Dermis blood vessel endothelial cell (primary cell): ENCODE results near the gene ZMYND8. TPM values are rescaled to one million over a fixed set of nuclear protein-coding genes. Genes with fewer than 3 reads are reported as not detected.
A peak's percentile ranks its signal among the peaks of the same experiment; 100 is the strongest.
"Not testable (repeated sequence)": the region's sequence is repeated elsewhere in the genome, so short reads cannot be mapped to it uniquely, and the experiment has no call there.

Experiments used
- DNase-seq: peaks from one replicate; pipeline ENCODE4 v3.0.0; 2010
- total RNA-seq: library from RNA; depleted of rRNA; stranded (reverse); fragments of >200 nt; gene quantifications from 2 replicates; pipeline ENCODE4 v1.2.3, GENCODE V29; 2014

Gene ZMYND8
- total RNA-seq, 1 donor from 2014 or later, result 35.9 TPM

DNA sequence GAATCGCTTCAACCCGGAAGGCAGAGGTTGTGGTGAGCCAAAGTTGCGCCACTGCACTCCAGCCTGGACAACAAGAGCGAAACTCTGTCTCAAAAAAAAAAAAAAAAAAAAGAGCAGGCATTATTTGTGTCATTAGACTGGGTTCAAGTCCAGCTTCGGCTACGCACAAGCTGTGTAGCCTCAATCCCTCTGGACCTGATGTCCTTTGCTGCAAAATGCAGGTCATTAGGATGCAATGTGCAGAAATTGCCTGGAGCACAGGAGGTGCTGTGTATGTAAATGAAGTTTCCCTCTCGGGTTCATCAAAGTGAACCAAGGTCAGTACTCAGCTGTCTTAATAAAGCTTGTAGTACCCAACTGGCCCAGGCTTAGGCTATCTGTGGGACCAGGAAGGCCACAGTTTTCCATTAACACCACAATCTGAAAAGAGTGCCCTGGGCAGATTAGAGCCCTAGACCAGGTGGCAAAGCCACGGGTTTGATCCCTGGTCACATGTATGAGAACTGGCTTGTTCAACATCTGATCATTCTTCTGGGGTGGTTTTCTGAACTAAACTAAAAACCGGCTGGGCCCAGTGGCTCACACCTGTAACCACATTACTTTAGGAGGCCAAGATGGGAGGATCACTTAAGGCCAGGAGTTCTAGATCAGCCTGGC lies 155.3 kb downstream of the ZMYND8 start:
- no peak for DNase-seq

DNA sequence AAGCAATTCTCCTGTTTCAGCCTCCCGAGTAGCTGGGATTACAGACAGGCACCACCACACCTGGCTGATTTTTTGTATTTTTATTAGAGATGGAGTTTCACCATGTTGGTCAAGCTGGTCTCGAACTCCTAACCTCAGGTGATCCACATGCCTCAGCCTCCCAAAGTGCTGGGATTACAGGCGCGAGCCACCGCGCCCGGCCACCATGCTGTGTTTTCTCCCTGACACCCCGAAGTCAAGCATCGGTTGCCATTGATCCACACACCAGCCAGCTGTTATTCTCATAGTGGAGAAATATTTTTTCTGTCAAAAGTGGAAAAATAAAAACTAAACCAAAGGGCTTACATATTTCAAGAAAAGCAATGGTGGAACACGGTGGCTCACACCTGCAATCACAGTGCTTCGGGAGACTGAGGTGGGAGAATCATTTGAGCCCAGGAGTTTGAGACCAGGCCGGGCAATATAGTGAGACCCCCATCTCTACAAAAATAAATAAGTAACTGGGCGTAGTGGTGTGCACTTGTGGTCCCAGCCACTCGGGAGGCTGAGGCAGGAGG lies 157.4 kb downstream of the ZMYND8 start:
- no peak for DNase-seq

DNA sequence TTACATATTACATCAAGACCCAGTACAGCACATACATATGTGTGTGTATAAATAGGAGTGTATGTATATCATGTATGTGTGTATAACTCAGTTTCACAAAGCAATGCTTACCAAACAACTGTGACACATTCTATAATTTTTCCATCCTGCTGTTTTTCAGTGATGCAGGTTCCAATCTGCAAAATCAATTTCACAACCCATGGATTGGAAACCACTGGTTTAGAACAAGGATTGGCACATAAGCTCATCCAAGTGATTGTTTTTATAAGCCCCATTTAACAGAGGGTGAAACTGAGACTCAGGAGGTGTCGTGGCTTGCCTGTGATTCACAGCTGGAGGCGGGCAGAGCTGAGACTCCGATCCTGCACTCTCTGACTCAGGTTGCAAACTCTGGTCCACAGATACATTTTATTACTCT lies 158.2 kb downstream of the ZMYND8 start:
- DNase-seq, result no peak

DNA sequence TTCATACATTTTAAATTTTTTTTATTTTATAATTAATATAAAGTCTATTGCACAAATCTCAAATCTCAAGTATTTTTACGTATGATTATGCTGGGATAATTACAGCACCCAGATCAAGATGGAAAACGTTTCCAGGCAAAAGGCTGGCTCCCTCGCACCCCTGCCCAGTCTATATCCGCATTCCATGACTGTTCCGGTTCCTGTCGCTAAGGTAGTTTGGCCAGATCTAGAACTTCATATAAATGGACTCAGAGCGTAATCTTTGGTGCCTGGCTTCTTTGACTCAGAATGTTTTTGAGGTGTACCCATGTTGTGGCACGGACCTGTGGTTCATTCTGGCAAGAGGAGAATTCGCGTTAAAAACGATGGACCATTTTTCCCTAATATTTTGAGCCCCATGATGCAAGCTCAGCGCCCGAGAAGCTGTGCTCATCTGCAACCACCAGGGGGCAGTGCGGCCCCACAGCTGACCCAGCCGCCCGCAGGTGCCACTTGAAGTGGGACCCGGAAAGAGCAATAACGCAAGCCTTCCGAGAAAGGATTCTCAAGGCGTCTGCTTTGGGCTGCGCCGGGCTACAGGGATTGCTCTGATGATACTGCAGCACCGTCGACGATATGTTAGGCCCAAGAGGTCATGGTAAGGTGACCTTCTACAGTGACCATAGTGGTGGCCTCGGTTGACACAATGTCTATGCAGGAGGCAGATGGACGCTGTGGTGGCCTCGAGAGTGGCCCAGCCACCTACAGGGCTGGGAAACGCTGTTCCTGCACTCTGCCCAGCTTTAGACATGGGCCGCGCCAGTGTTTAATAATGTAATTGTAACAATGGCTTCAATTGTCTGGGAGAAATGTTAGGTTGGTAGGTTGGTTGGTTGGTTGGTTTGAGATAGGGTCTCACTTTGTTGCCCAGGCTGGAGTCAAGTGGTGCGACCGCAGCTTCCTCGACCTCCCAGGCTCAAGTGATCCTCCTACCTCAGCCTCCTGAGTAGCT lies 160.1 kb downstream of the ZMYND8 start:
- peak; percentile 81 for DNase-seq

DNA sequence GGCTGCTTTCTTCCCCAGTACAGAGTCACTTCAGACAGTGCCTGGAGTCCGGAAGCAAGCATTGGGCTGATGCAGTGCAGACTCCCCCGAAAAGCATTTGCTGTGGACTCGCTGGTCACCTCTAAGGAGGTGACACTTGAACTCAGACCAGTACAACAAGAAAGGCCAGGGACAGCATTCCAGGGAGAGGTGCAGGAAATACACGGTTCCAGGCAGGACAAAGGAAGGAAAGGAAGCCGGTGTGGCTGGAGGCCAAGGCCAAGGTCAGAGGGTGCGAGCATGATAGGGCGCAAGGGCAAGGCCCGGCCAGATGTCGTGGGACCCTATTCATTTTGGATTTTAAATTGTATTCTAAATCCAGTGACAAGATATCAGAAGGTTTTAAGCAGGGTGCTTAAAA lies 160.9 kb downstream of the ZMYND8 start:
- DNase-seq, result no peak

DNA sequence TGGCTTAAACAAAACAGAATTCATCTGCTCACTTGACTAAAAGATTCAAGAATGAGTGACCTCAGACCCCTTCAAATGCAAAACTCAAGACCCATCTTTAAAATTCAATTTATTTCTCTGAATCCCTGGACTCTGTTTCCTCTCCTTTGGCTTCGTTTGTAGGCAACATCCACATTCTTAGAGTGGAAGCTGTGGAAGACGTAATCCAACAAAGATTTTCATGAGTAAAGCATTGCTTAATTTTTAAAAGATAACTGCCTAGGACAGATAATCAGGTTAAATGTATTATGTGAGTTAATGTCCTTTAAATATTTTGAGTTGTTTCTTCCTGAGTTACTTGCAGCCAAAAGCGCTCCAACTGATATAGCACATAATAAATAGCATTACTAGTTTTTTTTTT lies 164.5 kb downstream of the ZMYND8 start:
- no peak for DNase-seq

DNA sequence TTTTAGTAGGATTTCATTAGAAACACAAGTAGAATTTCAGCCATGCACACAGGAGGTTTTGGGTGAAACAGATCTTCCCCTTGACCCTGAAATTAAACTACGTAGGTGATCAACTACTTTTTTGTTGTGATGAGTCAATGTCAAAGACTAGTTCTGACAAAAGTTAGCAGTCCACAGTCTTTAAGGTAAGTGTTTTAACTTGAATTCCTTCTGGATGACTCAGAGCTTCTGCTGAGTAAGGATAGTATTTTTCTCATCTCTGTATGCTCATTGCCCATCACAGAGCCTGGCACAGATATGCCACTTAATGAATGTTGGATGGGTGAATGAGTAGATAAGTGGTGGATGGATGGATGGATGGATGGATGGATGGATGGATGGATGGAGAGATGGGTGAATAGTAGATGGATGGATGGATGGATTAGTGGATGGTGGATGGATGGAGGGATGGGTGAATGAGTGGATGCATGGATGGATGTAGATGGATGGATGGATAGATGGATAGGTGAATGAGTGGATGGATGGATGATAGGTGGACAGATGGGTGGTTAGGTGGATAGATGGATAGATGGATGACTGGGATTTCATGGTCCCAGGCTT lies 165.3 kb downstream of the ZMYND8 start:
- no peak for DNase-seq

DNA sequence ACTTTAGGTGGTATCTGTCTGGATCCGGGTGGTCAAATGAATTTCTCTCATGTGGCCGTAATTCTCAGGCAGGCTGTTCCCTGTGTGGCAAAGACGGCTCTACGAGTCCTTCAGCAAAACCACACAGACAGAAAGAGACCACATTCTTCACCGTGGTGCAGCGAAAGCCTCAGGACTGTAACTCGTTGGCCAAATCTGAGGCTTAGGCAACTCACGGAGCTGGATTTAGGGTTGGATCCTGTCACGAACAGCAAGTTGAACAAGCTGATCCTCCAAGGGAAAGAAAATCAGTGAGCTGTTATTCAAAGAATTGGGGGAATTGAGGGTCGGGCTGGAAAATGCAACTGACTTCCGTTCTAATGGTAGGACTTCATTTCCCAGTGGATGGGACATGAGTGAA lies 167.4 kb downstream of the ZMYND8 start:
- DNase-seq, result no peak

DNA sequence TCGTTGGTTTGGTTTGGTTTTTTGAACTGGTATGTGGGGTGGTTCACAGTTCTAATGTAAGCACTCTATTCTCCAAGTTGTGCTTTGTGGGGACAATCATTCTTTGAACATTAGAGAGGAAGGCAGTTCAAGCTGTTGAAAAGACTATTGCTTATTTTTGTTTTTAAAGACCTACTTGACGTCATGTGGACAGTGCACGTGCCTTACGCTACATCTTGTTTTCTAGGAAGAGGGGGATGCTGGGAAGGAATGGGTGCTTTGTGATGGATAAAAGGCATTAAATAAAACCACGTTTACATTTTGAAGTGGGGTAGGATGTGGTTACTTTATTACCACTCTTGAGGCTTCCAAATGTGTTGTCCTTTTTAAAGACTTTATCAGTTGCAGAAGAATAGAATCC lies 168.0 kb downstream of the ZMYND8 start:
- DNase-seq, result no peak

DNA sequence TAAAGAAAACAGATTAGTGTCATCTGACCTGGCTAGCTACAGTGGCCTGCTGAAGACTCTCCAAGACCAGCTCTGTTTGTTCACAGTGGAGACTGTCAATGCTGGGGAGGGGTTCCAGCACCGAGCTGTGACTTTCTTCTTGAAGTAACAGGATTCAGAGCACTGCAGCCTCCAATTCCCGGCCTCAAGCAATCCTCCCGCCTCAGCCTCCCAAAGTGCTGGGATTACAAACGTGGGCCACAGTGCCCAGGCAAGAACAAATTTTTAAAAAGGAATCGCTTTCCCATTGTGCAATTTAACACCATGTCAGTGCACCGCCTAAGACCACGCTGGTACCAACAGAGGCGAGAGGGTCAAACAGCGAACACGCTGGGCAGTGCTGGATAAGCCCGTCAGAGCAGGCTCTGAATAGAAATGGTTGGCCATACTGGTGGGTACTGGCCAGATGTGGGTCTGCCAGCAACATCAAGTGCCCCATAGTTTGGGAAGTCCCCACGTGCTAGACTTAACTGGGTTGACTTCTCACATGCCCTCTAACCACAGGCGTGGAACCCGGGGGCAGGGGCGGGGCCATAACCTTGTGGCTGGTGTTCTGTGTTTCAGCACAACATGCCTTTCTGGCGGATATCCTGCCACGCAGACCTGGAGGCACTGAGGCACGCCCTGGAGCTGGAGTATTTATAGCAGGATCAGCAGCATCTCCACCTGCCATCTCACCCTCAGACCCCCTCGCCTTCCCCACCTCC lies 168.9 kb downstream of the ZMYND8 start:
- DNase-seq, result no peak

DNA sequence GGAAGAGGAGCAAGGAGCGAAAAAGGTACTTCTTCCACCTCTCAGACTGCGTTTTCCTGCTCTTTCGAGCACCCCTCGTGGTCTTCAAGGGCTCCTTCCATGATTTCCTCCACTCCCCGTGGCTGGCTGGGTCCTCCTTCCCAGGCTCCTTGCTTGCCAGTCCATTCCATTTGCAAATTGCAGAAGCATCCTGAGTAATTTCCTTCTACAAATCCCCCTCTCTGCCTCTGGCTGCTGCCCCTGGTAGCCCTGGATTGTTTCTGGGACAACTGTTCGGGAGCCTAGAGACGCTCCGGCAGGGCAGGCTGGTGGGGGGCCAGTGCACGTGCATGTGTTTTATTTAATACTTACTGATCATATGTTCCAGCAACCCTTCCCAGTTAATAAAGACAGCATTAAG lies 173.1 kb downstream of the ZMYND8 start:
- DNase-seq, result no peak

DNA sequence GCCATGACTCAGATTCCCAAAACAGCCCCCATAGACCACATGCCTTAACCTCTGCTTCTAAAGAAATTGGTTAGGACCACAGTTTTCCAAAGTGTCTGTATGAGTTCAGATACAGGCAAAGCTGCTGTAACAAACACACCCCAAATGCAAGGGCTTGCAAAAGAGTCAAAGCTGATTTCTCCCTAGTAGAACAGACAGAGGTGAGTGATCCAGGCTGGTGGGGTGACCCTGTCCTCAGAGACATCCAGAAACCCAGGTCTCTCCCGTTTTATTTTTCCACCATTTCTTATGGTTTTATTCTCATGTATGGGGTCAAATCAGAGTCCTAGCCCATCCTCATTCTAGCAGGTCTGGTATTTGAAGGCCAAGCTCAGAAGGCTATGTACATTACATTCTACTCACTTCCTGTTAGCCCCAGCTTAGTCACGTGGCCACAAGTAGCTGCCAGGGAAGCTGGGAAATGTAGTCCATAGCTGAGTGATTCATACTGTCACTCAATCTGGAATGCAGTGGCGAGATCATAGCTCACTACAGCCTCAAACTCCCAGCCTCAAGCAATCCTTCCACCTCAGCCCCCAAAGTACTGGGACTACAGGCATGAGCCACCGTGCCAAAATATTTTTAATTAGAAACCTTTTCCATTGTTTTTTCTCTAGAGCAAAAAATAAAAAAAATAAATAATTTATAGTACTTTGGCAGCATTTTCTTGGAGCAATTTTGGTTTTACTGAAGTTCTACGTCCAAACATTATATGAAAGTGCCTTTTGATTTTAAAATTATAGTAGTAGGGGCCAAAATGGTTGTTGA lies 175.2 kb downstream of the ZMYND8 start:
- peak; percentile 80 for DNase-seq

DNA sequence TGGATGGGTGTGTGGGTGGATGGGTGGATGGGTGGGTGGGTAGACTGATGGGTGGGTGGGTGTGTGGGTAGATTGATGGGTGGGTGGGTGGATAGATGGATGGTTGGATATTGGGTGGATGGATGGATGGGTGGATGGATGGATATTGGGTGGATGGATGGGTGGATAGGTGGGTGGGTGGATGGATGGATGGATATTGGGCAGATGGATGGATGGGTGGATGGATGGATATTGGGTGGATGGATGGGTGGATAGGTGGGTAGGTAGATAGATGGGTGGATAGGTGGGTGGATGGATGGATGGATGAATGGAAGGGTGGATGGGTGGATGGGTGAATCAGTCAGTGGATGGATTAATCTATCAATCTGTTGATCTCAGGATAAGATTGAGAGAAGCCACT lies 177.2 kb downstream of the ZMYND8 start:
- no peak for DNase-seq

DNA sequence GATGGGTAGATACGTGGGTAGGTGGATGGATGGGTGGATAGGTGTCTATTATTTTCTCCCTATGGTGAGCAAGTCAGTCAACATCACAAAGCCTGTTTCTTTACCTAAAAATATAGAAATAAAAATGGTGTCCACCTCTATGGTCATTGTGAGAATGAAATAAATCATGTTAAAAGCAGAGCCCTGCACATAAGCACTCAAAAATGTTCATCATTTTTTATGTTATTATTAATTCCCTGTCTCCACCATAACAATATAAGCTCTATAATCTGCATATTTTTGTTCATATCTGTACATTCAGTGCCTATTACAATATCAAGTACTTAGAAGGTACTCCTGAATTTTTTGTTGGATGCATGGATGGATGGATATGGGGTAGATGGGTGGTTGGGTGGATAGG lies 177.6 kb downstream of the ZMYND8 start:
- no peak for DNase-seq

DNA sequence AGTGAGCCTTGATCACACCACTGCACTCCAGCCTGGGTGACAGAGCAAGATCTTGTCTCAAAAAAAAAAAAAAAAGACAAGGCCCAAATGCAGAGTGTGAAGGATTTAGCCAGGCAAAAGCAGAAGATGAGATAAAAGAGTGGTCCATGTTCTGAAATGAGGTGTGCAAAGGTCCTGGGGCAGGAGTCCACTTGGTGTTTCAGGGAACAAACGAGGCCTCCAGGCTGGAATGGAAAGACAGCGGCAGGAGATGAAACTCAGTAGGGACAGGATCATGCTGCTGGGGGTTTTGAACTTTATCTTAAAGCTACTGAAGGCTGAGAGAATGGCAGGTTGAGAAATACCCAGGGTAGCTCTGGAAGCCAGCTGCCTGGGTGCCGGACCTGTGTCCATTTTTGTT lies 178.2 kb downstream of the ZMYND8 start:
- no peak for DNase-seq

DNA sequence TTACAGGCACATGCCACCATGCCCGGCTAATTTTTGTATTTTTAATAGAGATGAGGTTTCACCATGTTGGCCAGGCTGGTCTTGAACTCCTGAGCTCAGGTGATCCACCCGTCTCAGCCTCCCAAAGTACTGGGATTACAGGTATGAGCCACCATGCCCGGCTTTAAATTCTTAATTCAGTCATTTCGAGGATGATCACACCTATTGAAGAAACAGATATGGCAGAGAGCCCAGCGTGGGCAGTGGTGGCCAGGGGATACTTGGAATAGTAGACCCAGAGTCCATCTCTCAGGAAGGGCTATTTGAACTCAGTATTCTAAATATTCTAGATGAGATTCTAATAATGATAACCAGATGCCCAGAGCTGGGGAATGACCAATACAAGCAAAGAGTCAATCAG lies 180.3 kb downstream of the ZMYND8 start:
- not testable (repeated sequence) for DNase-seq

DNA sequence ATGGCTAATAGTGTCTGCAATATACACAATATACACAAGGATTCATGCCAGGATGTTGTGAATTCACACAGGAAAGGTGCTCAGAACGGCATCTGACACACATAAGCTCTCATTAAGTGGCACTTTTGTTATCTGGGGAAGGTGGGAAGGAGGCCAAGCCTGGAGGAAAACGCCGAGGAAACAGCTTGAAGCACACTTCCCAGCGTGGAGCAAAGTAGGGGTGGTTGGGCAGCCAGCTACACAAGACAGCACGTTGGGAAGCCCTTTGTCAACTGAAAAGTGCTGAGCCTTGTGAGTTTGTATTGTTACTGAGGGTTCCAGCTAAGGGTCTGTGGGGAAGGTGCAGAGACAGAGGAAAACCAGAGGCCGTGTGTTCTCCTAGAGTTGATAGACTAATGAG lies 181.0 kb downstream of the ZMYND8 start:
- DNase-seq, result peak; percentile 92

DNA sequence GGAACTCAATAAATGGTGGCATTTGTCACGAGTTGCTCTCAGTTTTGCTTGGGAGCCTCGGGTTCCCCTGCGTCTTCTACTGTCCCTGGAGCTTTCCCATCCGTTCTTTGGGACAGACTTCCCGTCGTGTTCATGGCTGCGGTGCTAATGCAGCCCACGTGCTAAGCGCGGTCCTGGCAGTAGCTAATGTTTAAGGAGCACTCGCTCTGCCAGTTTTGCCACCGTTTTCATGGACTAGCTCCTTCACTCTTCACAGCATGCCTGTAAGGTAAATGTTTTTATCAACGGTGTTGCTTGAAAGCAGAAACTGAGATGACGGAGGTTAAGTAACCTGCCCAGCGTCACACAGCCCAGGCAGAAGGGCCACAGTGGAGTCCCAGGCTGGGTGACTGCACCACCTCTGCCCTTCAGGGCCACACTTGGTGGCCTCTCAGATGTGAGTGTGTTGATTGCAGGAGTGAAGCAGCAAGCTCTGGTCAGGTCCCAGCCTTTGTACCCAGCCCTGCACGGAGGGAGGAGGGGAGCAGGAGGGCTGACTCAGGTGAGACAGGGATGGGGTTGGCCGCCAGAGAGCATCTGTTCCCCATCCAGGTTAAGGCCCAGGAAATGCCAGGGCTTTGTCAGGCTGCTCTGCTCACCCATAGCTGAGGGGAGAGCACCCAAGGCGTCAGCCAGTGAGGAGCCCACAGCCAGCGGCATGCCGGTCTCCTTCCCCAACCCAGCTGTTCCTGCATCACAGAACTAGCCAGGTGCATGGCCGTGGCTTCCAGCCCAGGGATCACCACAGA lies 181.8 kb downstream of the ZMYND8 start:
- DNase-seq, result no peak

DNA sequence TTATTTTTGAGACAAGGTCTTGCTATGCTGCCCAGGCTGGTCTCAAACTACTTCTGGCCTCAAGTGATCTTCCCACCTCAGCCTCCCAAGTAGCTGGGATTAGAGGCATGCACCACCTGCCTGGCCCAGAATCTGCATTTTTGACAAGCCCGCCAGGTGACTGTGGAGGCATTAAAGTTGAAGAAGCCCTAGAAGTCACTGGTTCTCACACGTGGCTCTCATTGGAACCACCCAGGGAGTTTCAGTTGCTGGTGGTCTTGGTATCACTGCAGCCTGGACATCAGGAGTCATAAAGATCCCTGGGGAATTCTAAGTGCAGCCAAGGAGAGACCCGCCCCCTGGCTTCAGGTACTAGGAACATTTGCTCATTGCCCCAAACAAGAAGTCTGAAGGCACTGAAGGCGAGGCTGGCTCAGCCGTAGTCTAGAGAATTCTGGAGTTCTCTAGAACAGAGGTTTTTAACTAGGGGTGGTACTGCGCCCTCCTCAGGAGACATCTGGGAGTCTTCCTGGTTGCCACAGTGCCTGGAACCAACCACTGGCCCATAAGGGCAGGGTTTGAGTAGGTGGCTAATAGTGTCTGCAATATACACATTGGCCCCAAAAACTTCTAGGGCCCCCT lies 182.8 kb downstream of the ZMYND8 start:
- DNase-seq, result no peak

DNA sequence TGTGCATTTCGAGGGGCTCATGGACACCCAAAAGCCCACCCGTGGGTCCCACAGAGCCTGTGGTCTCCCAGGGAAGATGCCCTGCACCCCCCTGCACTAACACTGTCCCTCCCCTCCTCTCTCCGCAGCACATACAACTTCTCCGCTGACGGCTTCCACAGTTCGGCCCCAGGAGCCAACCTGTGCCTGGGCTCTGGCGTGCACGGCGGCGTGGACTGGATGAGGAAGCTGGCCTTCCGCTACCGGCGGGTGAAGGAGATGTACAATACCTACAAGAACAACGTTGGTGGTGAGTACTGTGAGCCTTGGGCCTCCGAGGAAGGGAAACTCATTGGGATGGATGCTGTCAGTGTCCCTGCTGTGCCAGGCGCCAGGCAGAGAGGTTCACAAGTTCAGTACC lies 183.9 kb downstream of the ZMYND8 start:
- no peak for DNase-seq
